Gastrocnemius medialis (tissue), 4 donors: ENCODE data around the gene SLC4A1AP. TPM values are rescaled to one million over a fixed set of nuclear protein-coding genes. Genes with fewer than 3 reads are reported as not detected.

Experiments used
- ATAC-seq, 2 donors: fragments of 150-250 bp; one replicate each; pipeline ENCODE4 v1.9.1; 2016
- DNase-seq, 2 donors: peaks; one replicate each; pipeline ENCODE4 v3.0.0-alpha.2; 2019
- H3K27ac ChIP-seq, 4 donors: fragments of 200-600 bp; sonication (generic); 1 replicate in 1 of 4; 2 replicates in 3 of 4; pipeline ENCODE4 v1.5.1; 2016 to 2018; ENCODE audit warnings: mild to moderate bottlenecking in 2 of 4, moderate library complexity in 1 of 4
- H3K27me3 ChIP-seq, 3 donors: fragments of 200-600 bp; sonication (generic) in 2 of 3; 1 replicate in 1 of 3; 2 replicates in 2 of 3; pipeline versions ENCODE4 v1.5.1 to v1.6.0; 2016 to 2019; ENCODE audit warnings: mild to moderate bottlenecking in 1 of 3, moderate library complexity in 1 of 3
- H3K36me3 ChIP-seq, 2 donors: fragments of 200-600 bp; sonication (generic) in 1 of 2; one replicate each; pipeline ENCODE4 v1.5.1; 2017 to 2018
- H3K4me1 ChIP-seq, 2 donors: fragments of 200-600 bp; sonication (generic) in 1 of 2; one replicate each; pipeline ENCODE4 v1.5.1; 2016 to 2017; ENCODE audit warnings: mild to moderate bottlenecking in 2 of 2
- H3K4me3 ChIP-seq, 4 donors: fragments of 200-600 bp; sonication (generic) in 3 of 4; 1 replicate in 1 of 4; 2 replicates in 3 of 4; pipeline ENCODE4 v1.5.1; 2016 to 2019; ENCODE audit warnings: mild to moderate bottlenecking in 2 of 4
- H3K9me3 ChIP-seq, 3 donors: fragments of 200-600 bp; sonication (generic) in 2 of 3; 1 replicate in 1 of 3; 2 replicates in 2 of 3; pipeline ENCODE4 v1.5.1; 2016 to 2019
- CTCF ChIP-seq, 5 experiments: fragments of 450-650 bp in 3 of 5; fragments of 200-600 bp in 2 of 5; sonication (generic) in 2 of 5; IDR thresholded peaks in 4 of 5; conservative IDR thresholded peaks in 1 of 5; 1 replicate in 4 of 5; 2 replicates in 1 of 5; pipeline ENCODE4 v1.5.1; 2016 to 2019; ENCODE audit warnings: antibody characterized with exemption in 5 of 5, mild to moderate bottlenecking in 3 of 5, moderate library complexity in 3 of 5
- POLR2A ChIP-seq, 2 donors: fragments of 450-650 bp; IDR thresholded peaks; one replicate each; pipeline ENCODE4 v1.6.1; 2017; ENCODE audit warnings: antibody characterized with exemption in 2 of 2, mild to moderate bottlenecking in 2 of 2, moderate library complexity in 2 of 2
- in situ Hi-C, 4 donors: fragments of 200-750 bp; cut with MboI; loops; one replicate each; pipeline versions ENCODE4 v1.15.0 to v1.8.0; 2017; ENCODE audit warnings: low sequenced_read_pairs in 4 of 4
- intact Hi-C: fragments of 100-400 bp; cut with DNase I; formaldehyde crosslinking; loops from one replicate; pipeline ENCODE4 v1.15.1; 2023; ENCODE audit warnings: low total_unique reads
- total RNA-seq, 4 donors: library from RNA; depleted of rRNA; stranded (reverse); fragments of >200 nt; gene quantifications; one replicate each; pipeline versions ENCODE4 v1.1.0 to v1.2.3, GENCODE V29; 2016

The SLC4A1AP gene
- total RNA-seq, 4 donors from 2014 or later: 32.1 to 44.2 (median 34.6) TPM

DNA sequence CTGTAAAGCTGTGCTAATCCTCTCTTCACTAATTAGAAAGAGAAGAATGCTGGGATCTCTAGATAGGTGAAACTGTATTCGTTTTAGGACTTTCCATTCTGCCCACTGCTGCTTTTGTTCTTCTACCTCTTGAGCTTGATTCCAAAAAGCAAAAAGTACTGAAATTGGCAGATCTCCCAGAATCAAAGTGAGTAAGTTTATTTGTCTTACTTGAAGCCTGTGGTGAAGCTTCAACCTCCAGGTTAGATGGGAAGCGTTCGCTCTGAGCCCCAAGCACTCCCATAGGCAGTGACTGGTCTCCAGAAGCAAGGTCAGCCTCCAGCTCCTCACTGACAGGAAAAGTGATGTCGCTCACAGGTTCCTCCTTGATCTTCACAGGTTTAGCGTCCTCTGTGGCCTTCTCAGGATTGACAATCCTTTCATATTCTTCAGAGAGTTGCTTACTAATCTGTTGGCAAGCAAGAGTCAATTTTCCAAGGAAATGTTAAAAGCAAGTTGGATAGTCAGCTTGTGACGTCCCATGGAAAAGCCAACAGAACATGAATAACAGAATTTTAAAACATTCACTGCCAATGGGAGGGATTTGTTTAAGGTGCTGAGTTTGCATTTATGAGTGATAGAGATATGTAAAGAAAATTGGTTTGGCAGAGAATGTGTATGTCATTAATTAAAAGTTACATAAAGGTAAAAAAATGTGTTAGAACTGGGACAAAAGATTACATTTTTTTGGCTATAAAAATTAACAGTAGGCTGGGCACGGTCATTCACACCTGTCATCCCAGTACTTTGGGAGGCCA is 8.3 kb upstream of the SLC4A1AP start:
- H3K27me3 ChIP-seq: no peaks in the 10 kb centered on the region
- H3K36me3 ChIP-seq: peaks cover 3 to 83% of the 10 kb centered on the region in 2 donors
- H3K9me3 ChIP-seq: no peaks in the 10 kb centered on the region
- peaks cover 0 to 6% of the 10 kb centered on the region in 2 donors for H3K4me1 ChIP-seq
- H3K4me3 ChIP-seq: no peak overlapping the region
- no peak overlapping the region for H3K27ac ChIP-seq
- no peak for DNase-seq
- TF ChIP-seq POLR2A (IDR thresholded peaks at IDR 0.05) (no peak), CTCF (IDR thresholded peaks at IDR 0.05 in 4 of 5, conservative IDR thresholded peaks at IDR 0.05 in 1 of 5) (no peak)
- no peak for ATAC-seq
- in situ Hi-C loops (no loop called here), intact Hi-C loops (no loop called here)

DNA sequence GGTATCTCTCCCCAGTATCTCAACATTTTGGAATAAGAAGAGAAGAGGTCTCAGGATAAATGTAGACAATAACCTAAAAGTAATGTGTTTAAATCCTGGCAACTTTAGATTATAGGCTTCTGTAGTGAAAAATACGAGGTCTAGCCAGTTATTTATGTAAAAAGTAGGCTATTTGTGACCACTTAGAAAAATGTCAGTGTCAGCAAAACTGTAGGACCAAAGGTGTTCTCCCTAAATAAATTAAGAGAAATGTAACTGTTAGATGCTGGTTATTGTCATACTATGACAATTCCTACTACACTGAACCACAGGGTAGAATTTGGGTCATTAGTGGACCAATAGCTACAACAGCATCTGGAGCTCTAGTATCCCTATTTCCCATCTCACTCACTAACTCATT is 2.3 kb upstream of the SLC4A1AP start:
- DNase-seq: no peak
- in situ Hi-C loops: no loop called here
- Histone ChIP-seq H3K4me1 (peaks cover 29 to 37% of the 10 kb centered on the region in 2 donors), H3K9me3 (no peaks in the 10 kb centered on the region), H3K4me3 (no peak overlapping the region), H3K36me3 (peaks cover 3 to 47% of the 10 kb centered on the region in 2 donors), H3K27ac (no peak overlapping the region), H3K27me3 (no peaks in the 10 kb centered on the region)
- TF ChIP-seq CTCF (IDR thresholded peaks at IDR 0.05 in 4 of 5, conservative IDR thresholded peaks at IDR 0.05 in 1 of 5) (no peak), POLR2A (IDR thresholded peaks at IDR 0.05) (no peak)
- intact Hi-C loops: loop anchor here (10.0 kb wide), 1 partner anchor 177 kb away; the partner anchor contains the start of gene IFT172
- no peak for ATAC-seq

GRCh38 chr2:27664154-27664574 is 475 bp downstream of the SLC4A1AP start:
- H3K36me3 ChIP-seq: peaks cover 6 to 59% of the 10 kb centered on the region in 2 donors
- intact Hi-C loops: loop anchor here (10.0 kb wide), 1 partner anchor 179 kb away; the partner anchor contains the start of gene IFT172
- no peaks in the 10 kb centered on the region for H3K27me3 ChIP-seq
- DNase-seq (no peak), ATAC-seq (peak in 1 of 2 donors; percentile 5)
- H3K27ac ChIP-seq: peak overlapping the region; percentile 92 to 99 (median 94)
- H3K4me3 ChIP-seq: peak overlapping the region; percentile 90 to 100 (median 98)
- in situ Hi-C loops: no loop called here
- H3K4me1 ChIP-seq: peaks cover 29 to 31% of the 10 kb centered on the region in 2 donors
- H3K9me3 ChIP-seq: no peaks in the 10 kb centered on the region
- no peak for TF ChIP-seq CTCF (IDR thresholded peaks at IDR 0.05 in 4 of 5, conservative IDR thresholded peaks at IDR 0.05 in 1 of 5)
- TF ChIP-seq POLR2A (IDR thresholded peaks at IDR 0.05): no peak

GRCh38 chr2:27664622-27665363 is 1.1 kb downstream of the SLC4A1AP start:
- no peaks in the 10 kb centered on the region for H3K27me3 ChIP-seq
- DNase-seq (no peak), ATAC-seq (no peak)
- in situ Hi-C loops: no loop called here
- H3K9me3 ChIP-seq: no peaks in the 10 kb centered on the region
- H3K4me1 ChIP-seq: peaks cover 29 to 31% of the 10 kb centered on the region in 2 donors
- intact Hi-C loops: loop anchor here (10.0 kb wide), 1 partner anchor 180 kb away; the partner anchor contains the start of gene IFT172
- TF ChIP-seq CTCF (IDR thresholded peaks at IDR 0.05 in 4 of 5, conservative IDR thresholded peaks at IDR 0.05 in 1 of 5): no peak
- TF ChIP-seq POLR2A (IDR thresholded peaks at IDR 0.05): no peak
- peak overlapping the region in 2 of 4 donors; percentile 93 to 99 for H3K27ac ChIP-seq
- H3K4me3 ChIP-seq: peak overlapping the region; percentile 90 to 100 (median 98)
- peaks cover 6 to 59% of the 10 kb centered on the region in 2 donors for H3K36me3 ChIP-seq
